ENCODE data around the gene BRICD5.
A peak's percentile ranks its signal among the peaks of the same experiment; 100 is the strongest.

Gene BRICD5

DNA sequence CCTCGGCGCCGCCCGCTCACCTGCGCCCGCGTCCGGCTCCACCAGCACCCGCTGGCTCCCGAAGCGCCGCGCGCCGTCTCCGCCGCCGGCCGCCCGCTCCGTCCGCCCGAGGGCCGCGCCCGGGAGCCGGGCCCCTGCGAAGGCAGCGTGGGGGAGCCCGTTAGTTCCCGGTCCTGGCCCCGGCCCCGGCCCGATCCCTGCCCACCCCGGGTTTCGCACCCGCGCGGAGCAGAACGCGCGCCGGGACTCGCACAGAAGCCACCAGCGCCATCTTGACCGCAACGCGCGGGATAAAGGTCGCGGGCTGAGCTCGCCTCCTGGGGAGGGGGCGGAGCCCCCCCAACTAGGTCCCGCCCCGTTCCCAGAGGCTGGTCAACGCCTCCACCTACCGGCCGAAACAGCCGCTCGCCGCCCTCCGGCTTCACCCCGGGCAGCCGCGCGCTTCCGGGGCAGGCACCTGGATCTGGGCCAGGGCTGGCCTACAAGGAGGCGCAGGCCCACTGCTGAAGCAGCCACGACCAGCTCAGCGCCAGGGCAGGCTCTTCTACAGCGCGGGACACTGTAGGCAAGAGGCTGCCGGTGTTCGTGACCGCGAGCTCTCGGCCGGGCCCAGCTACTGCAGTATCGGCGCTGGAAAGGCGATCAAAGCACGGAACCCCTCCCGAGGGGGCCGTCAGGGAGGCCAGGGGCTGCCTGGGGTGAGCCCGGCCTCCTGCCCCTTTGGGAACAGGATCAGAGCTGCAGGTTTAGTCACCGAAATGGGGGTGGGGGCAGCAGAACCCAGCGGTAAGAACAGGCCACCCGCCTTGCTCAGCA, 40.8 kb upstream of the BRICD5 start, which contains the start of gene ECI1:
TSS of gene ECI1 (minus strand) at position 292 of the 816 bp plus-strand sequence. CDS start at position 271, 21 bp downstream.
- peak within 1 kb of the TSS; percentile 68 for H3K4me3 ChIP-seq (ENCODE audit: low read depth, low read length)
- TF ChIP-seq, protein P1, sequence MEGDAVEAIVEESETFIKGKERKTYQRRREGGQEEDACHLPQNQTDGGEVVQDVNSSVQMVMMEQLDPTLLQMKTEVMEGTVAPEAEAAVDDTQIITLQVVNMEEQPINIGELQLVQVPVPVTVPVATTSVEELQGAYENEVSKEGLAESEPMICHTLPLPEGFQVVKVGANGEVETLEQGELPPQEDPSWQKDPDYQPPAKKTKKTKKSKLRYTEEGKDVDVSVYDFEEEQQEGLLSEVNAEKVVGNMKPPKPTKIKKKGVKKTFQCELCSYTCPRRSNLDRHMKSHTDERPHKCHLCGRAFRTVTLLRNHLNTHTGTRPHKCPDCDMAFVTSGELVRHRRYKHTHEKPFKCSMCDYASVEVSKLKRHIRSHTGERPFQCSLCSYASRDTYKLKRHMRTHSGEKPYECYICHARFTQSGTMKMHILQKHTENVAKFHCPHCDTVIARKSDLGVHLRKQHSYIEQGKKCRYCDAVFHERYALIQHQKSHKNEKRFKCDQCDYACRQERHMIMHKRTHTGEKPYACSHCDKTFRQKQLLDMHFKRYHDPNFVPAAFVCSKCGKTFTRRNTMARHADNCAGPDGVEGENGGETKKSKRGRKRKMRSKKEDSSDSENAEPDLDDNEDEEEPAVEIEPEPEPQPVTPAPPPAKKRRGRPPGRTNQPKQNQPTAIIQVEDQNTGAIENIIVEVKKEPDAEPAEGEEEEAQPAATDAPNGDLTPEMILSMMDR (IDR thresholded peaks at IDR 0.05; ENCODE audit: low read depth, low read length): peak; percentile 67
- in situ Hi-C loops (cut with HindIII; ENCODE audit: low sequenced_read_pairs): no loop called here
- DNase-seq (ENCODE audit: low read depth, low spot score): peak; percentile 96

DNA sequence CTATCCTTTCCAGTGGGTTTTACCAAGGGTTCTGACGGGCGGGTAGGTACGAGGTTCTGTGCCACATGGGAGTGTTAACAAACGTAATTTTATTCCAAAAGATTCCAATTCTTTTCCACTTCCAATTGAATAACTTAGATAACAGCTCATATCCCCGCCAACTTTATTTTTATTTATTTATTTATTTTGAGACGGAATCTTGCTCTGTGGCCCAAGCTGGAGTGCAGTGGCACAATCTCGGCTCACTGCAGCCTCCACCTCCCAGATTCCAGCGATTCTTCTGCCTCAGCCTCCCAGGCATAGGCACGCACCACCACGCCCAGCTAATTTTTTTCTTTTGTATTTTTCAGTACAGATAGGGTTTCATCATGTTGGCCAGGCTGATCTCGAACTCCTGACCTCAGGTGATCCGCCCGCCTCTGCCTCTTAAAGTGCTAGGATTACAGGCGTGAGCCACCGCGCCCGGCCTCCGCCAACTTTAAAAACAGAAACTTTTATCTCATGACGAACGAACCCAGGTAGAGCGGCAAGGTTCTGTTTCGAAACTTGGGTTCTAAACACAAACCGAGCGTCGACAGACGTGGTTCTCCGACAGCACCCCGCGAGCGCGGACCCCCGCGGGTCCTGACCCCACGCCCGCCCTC, 40.1 kb upstream of the BRICD5 start:
- peak overlapping the region; percentile 68 for H3K4me3 ChIP-seq (ENCODE audit: low read depth, low read length)
- peak; percentile 24 for DNase-seq (ENCODE audit: low read depth, low spot score)
- TF ChIP-seq, protein P1 (IDR thresholded peaks at IDR 0.05; ENCODE audit: low read depth, low read length): no peak
- in situ Hi-C loops (cut with HindIII; ENCODE audit: low sequenced_read_pairs): no loop called here

DNA sequence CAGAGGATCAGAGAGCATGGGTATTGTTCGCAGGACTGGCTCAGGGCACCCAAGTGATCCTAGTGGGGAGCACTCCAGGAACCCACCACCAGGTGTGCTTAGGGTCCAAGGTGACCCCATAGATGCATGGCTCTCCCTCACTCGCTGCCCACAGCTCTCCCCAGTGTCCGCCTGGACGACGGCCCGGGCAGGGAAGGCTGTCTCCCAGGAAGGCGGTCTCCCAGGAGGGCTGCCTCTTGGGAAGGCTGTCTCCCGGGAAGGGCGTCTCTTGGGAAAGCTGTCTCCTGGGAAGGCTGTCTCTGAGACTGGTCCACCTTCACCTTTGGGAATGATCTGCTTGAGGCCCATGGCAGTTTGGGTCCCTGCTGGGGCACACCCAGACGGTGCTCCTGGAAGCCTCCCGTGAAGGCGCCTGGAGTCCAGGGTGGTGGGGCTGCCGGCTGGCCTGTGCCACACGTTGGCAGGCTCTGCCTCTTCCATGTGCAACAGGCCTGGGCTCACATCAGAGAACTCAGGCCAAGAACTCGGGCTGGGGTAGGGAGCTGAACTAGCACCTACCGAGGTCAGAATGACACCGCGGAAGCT, 35.7 kb upstream of the BRICD5 start:
- TF ChIP-seq, protein P1 (IDR thresholded peaks at IDR 0.05; ENCODE audit: low read depth, low read length): no peak
- no peak overlapping the region for H3K4me3 ChIP-seq (ENCODE audit: low read depth, low read length)
- in situ Hi-C loops (cut with HindIII; ENCODE audit: low sequenced_read_pairs): no loop called here
- DNase-seq (ENCODE audit: low read depth, low spot score): no peak

DNA sequence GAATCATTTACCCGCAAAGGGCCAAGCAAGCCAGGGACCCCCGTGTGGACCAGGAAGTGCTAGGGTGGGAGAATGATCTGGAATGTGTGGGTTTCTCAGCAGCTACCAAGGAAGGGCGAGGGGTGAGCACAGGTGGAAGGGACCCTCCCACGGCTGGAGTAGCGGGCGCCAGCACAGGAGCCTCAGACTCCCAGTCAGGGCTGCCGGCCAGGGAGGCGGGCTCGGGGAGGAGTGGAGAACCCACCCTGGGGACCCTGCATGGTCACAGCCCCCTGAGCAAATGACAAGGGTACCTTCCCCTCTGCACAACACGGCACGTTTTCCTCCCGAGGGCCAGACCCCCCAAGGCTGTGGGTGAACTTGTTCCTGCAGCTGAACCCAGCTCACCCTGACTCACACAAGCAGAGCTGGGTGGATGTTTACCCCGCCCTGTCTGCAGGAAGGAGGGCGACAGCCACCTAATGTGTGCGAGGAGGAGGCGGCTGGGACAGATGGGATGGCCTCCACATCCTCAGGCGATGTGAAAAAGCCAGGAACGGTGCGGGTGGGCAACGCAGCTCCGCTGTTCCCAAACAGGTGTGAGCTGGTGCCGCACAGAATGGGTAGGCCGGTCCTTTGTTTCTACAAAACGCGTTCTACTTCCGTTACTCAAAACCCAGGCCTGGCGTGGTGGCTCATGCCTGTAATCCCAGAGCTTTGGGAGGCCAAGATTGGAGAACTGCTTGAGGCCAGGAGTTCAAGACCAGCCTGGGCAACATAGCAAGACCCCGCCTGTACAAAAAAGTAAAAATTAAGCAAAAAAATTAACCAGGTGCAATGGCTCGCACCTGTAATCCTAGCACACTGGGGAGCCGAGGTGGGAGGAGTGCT, 34.5 kb upstream of the BRICD5 start:
- no peak for DNase-seq (ENCODE audit: low read depth, low spot score)
- in situ Hi-C loops (cut with HindIII; ENCODE audit: low sequenced_read_pairs): no loop called here
- no peak overlapping the region for H3K4me3 ChIP-seq (ENCODE audit: low read depth, low read length)
- TF ChIP-seq, protein P1 (IDR thresholded peaks at IDR 0.05; ENCODE audit: low read depth, low read length): no peak

DNA sequence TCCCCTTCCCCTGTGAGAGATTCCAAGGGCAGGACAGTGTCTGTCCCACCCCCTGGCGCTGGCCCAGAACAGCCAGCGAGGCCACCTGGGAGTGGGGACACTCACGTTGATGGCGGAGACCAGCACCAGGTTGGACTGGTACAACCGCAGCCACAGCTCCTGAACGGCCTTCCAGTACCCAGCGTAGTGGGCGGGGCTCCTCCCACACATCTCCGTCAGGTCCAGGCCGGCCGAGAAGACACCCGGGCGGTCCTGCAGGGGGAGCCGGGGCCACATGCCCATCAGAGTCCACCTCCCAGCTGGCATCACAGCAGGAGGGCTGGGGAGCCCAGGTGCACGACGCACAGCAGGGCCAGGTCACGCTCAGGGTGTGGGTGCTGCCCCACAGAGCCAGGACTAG, 33.6 kb upstream of the BRICD5 start:
- DNase-seq (ENCODE audit: low read depth, low spot score): no peak
- in situ Hi-C loops (cut with HindIII; ENCODE audit: low sequenced_read_pairs): no loop called here
- no peak overlapping the region for H3K4me3 ChIP-seq (ENCODE audit: low read depth, low read length)
- TF ChIP-seq, protein P1 (IDR thresholded peaks at IDR 0.05; ENCODE audit: low read depth, low read length): no peak

DNA sequence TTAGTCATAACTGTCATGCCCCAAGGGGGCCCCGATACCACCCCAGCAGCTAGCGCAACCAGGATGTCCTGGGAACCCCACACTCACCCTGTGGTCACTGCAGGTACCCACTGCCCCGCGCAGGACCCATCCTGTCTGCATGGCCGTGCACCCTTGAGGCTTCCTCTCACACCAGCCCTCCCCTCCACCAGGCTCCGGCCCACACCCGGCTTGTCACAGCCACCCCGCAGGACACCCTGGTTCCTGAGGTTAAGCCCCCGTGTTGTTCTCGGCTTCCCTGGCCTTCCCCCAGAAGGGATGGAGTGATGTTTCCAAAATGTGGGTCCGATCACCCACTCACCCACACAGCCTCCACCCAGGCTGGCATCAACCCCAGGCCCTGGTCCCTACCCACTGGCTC, 33.1 kb upstream of the BRICD5 start:
- in situ Hi-C loops (cut with HindIII; ENCODE audit: low sequenced_read_pairs): no loop called here
- TF ChIP-seq, protein P1 (IDR thresholded peaks at IDR 0.05; ENCODE audit: low read depth, low read length): no peak
- DNase-seq (ENCODE audit: low read depth, low spot score): no peak
- H3K4me3 ChIP-seq (ENCODE audit: low read depth, low read length): no peak overlapping the region

All from astrocyte of the spinal cord (primary cell).